Activated CD8-positive, alpha-beta T cell treated with anti-CD3 and anti-CD28 coated beads, Interleukin-2, amount 10 ng/mL, durations not matched to agents 7 days and 5 days (primary cell): ENCODE results near the gene GLG1. TPM values are rescaled to one million over a fixed set of nuclear protein-coding genes. Genes with fewer than 3 reads are reported as not detected.
A peak's percentile ranks its signal among the peaks of the same experiment; 100 is the strongest.
"Not testable (repeated sequence)": the region's sequence is repeated elsewhere in the genome, so short reads cannot be mapped to it uniquely, and the experiment has no call there.

Source experiments
- ATAC-seq: fragments of 150-1000 bp; cut with Tn5 transposase; one replicate; pipeline ENCODE4 v1.10.0; 2021; ENCODE audit warnings: moderate library complexity
- CTCF ChIA-PET: fragments of 350-600 bp; sonication (Branson Sonifier 250); formaldehyde crosslinking; loops from one replicate; lab custom pipeline; 2021; ENCODE audit warnings: antibody characterized with exemption; lab: Charles Lee
- POLR2A ChIA-PET: fragments of 350-600 bp; sonication (Branson Sonifier 250); formaldehyde crosslinking; loops from one replicate; lab custom pipeline; 2021; ENCODE audit warnings: antibody characterized with exemption; lab: Charles Lee
- DNase-seq: peaks from one replicate; pipeline ENCODE4 v3.0.0-alpha.2; 2020
- H3K27ac Mint-ChIP-seq: one replicate; pipeline ENCODE4 v1.8.0; 2021; ENCODE audit warnings: mild to moderate bottlenecking, mixed read lengths
- H3K27me3 Mint-ChIP-seq: one replicate; pipeline ENCODE4 v1.8.0; 2021; ENCODE audit warnings: low read depth, mixed read lengths
- H3K36me3 Mint-ChIP-seq: one replicate; pipeline ENCODE4 v1.8.0; 2021; ENCODE audit warnings: low read depth, mixed read lengths
- H3K4me1 Mint-ChIP-seq: one replicate; pipeline ENCODE4 v1.8.0; 2021; ENCODE audit warnings: low read depth, mixed read lengths
- H3K4me3 Mint-ChIP-seq: one replicate; pipeline ENCODE4 v1.8.0; 2021; ENCODE audit warnings: mild to moderate bottlenecking, mixed read lengths
- H3K9me3 Mint-ChIP-seq: one replicate; pipeline ENCODE4 v1.8.0; 2022; ENCODE audit warnings: mixed read lengths; ENCODE audit not compliant: insufficient read depth
- total RNA-seq, 2 experiments: library from RNA; stranded (reverse); gene quantifications; one replicate each; pipeline ENCODE4 v1.2.3, GENCODE V29; 2021

Gene GLG1
- total RNA-seq, 2 experiments from 2014 or later: 110 to 112 TPM

DNA sequence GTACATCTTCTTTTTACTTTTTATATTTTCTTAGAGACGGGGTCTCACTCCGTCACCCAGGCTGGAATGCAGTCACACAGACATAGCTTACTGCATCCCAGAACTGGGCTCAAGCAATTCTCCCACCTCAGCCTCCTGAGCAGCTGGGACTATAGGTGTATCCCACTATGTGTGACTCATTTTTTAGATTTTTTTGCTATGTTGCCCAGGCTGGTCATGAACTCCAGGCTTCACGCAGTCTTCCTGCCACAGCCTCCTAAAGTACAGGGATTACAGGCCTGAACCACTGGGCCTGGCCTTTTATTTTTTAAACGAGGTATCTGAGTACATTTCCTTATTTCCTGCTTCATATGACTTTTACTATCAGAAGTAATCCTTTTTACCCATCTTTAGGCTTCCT is 48.0 kb downstream of the GLG1 start:
- Mint-ChIP-seq H3K27ac (no peak overlapping the region), H3K9me3 (no peaks in the 10 kb centered on the region), H3K4me3 (no peak overlapping the region), H3K27me3 (no peaks in the 10 kb centered on the region), H3K36me3 (peaks cover 14% of the 10 kb centered on the region), H3K4me1 (peaks cover 20% of the 10 kb centered on the region)
- DNase-seq (no peak), ATAC-seq (no peak)
- ChIA-PET POLR2A (no interaction called here), CTCF (interaction anchor here (0.6 kb wide), 1 partner anchor 61 kb away, joined by 3 read pairs; no protein-coding TSS in a partner anchor)

DNA sequence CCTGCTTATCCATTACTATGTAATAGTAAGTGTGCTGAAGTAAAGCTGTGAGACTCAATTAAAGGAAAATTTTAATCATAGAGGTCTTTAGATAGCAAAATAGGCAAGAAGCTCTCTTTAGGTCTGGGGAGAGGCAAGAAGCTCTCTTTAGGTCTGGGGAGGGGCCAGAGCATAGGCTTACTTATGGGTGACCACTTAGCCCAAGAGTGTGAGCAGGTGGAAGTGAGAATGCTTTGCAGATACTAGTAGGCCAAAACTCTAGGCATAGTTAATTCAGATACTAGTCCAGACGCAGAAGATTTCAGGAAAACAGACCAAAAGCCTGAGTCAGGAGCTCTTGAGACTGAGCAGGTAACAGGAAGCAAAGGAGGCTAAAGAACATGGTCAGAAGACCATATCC is 49.6 kb downstream of the GLG1 start:
- ChIA-PET CTCF (no interaction called here), POLR2A (interaction anchor here (0.9 kb wide), 1 partner anchor 7 kb away, joined by 3 read pairs; no protein-coding TSS in a partner anchor)
- Mint-ChIP-seq H3K27me3 (no peaks in the 10 kb centered on the region), H3K36me3 (peaks cover 8% of the 10 kb centered on the region), H3K27ac (peak overlapping the region; percentile 8), H3K4me3 (no peak overlapping the region), H3K9me3 (no peaks in the 10 kb centered on the region), H3K4me1 (peaks cover 14% of the 10 kb centered on the region)
- no peak for ATAC-seq
- no peak for DNase-seq

DNA sequence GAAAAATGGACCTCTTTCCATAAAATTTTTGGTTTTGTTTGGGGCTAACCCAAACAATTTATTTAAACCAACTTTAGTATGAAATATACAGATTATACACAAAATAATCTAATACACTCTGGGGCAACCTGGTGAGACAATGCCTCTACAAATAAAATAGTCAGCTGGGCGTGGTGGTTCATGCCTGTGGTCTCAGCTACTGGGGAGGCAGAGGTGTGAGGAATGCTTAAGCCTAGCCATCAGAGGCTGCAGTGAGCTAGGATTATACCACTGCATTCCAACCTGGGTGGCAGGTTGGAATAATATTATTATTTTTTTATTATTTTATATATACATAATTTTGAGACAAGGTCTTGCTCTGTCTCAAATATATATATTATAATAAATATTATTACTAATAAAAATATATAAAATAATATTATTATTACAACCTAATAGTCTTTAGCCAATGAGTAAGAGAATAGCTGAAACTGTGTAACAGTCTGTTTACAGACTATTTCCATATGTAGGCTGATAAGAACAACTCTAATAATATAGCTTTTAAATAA is 50.5 kb downstream of the GLG1 start:
- H3K36me3 Mint-ChIP-seq: peaks cover 8% of the 10 kb centered on the region
- ChIA-PET CTCF (no interaction called here), POLR2A (interaction anchor here (0.9 kb wide), 1 partner anchor 8 kb away, joined by 3 read pairs; no protein-coding TSS in a partner anchor)
- H3K4me3 Mint-ChIP-seq: no peak overlapping the region
- no peaks in the 10 kb centered on the region for H3K9me3 Mint-ChIP-seq
- DNase-seq (no peak), ATAC-seq (no peak)
- no peak overlapping the region for H3K27ac Mint-ChIP-seq
- no peaks in the 10 kb centered on the region for H3K27me3 Mint-ChIP-seq
- peaks cover 12% of the 10 kb centered on the region for H3K4me1 Mint-ChIP-seq

DNA sequence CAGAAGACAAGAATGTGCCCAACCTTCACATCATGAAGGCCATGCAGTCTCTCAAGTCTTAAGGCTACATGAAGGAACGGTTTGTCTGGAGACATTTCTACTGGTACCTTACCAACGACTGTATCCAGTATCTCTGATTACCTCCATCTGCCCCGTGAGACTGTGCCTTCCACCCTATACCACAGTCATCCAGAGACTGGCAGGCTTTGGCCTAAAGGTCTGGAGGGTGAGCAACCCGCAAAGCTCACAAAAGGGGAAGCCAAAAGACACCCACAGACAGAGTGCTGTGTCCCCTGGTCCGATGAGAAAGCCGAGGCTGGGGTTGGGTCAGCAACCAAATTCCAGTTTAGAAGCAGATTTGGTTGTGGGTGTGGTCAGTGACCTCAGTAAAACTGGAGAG is 54.6 kb downstream of the GLG1 start:
- H3K36me3 Mint-ChIP-seq, H3K4me1 Mint-ChIP-seq, POLR2A ChIA-PET: not testable (repeated sequence)

DNA sequence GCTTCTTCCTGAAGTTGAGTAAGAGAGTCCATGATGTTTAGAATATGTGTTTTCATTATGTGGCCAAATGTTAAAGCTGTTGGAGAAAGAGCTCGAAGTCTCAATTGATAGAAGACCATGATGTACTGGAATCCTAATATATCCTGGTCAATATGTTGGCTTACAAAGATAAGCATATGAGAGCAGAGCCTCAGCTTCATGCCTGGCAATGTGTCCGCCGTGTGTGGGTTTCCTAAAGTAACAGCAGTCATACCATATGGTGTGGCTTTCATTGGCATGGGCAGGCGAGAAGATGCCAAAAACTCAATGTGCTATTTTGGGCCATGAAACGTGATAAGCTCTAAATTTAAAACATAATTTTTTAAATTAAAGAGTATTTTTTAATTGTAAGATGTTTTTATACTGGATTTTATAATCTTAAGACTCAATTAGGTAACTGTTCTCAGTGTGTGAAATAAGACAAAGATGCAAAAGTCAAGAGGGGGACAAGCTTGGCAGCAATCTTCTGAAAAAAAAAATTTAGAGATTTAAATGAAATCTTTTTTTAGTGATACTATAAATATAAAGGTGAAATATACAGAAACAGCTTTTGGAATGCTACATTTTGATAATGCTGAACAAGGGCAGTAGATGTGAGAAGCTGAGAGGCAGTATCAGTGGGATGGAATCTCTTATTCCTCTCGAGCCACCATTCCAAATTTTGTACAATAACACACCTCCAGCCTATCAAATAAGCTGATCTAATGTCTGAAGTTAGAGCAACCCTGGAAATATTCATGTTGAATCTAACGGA is 56.5 kb downstream of the GLG1 start:
- H3K4me1 Mint-ChIP-seq, H3K9me3 Mint-ChIP-seq, H3K36me3 Mint-ChIP-seq, H3K27me3 Mint-ChIP-seq, H3K27ac Mint-ChIP-seq, DNase-seq, H3K4me3 Mint-ChIP-seq, CTCF ChIA-PET, ATAC-seq, POLR2A ChIA-PET: not testable (repeated sequence)

More for the DNA sequence above, 54.6 kb downstream of the GLG1 start:
- ATAC-seq, H3K27ac Mint-ChIP-seq, H3K27me3 Mint-ChIP-seq, H3K4me3 Mint-ChIP-seq, DNase-seq, H3K9me3 Mint-ChIP-seq, CTCF ChIA-PET: not testable (repeated sequence)

DNA sequence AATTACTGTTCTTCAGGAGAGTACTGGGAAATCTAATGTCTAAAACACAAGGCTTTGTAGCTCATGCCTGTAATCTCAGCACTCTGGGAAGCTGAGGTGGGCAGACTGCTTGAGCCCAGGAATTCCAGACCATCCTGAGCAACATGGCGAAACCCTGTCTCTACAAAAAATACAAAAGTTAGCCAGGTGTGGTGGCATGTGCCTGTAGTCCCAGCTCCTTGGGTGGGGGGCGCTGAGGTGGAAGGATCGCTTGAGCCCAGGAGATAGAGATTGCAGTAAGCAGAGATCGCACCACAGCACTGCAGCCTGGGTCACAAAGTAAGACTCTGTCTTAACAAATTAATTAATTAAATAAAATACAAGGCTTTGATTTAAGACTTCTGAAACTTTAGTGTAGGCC is 60.8 kb downstream of the GLG1 start:
- H3K27ac Mint-ChIP-seq, ATAC-seq, DNase-seq, CTCF ChIA-PET, H3K9me3 Mint-ChIP-seq, H3K36me3 Mint-ChIP-seq, POLR2A ChIA-PET, H3K4me1 Mint-ChIP-seq, H3K27me3 Mint-ChIP-seq, H3K4me3 Mint-ChIP-seq: not testable (repeated sequence)

DNA sequence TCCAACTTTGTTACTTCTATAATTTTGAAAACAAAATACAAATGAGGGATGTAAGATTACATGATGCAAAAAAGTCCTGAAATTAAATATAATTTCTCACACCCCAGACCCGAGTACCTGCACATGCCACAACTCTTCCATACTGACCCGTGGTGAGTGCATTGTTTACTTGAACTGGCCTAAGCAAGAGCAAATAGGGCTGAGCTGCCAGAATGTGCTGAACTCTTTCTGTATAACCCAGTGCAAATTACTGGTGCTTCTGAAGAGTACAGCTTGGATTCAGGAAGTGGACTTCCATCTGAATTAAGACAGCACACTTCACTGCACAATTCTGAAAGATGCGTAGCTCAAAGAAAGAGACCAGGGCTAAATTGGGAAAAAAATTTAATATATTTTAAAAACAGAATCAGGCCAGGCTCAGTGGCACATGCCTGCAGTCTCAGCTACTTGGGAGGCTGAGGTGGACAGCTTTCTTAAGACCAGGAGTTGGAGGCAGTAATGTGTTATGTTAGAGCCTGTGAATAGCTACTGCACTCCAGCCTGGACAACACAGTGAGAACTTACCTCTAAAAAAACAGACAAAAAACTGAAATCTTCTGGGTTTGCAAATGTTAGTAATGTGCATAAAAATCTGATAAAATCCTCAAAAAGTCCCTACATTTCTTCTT is 63.9 kb downstream of the GLG1 start:
- H3K9me3 Mint-ChIP-seq, DNase-seq, H3K27ac Mint-ChIP-seq, H3K36me3 Mint-ChIP-seq, H3K4me1 Mint-ChIP-seq, H3K4me3 Mint-ChIP-seq, CTCF ChIA-PET, ATAC-seq, POLR2A ChIA-PET, H3K27me3 Mint-ChIP-seq: not testable (repeated sequence)

DNA sequence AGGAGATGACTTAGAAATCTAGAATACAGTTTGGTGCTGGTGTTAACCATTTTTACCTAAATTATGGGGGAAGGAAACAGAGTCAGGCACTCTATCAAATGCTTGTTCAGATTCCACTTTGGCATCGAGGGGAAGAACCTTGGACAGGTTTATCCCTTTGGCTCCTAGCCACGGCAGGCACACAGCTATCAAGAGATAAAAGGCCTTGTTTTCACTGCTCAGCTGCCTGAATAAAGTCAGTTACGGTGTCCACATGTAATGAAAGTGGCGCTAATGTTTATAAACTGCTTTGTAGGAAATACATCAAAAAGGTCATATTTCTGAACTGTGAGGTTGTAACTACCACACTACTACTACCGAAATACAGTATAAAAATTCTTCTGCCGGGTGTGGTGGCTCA is 66.3 kb downstream of the GLG1 start:
- H3K9me3 Mint-ChIP-seq, CTCF ChIA-PET, H3K36me3 Mint-ChIP-seq, DNase-seq, H3K27ac Mint-ChIP-seq, ATAC-seq, H3K4me3 Mint-ChIP-seq, POLR2A ChIA-PET, H3K27me3 Mint-ChIP-seq, H3K4me1 Mint-ChIP-seq: not testable (repeated sequence)

DNA sequence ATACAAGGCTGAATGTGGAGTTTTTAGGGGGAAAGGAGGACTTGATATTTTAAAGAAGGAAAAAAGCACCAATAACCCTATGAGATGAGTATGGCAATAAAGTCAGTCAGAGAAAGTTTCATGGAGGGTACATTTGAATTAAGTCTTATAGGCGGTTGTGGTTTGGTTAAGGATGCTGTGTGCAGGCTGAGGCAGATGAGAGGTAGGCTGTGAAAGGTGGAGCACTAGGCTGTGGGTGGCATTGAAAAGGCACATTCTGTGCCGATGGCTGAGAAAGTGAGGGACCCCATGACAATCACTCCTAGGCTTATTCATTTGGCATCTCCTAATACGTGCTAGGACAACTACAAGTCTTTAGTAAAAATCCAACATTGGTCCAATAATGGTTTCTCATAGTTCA is 68.1 kb downstream of the GLG1 start:
- H3K27ac Mint-ChIP-seq, DNase-seq, H3K27me3 Mint-ChIP-seq, H3K4me3 Mint-ChIP-seq, POLR2A ChIA-PET, H3K9me3 Mint-ChIP-seq, H3K4me1 Mint-ChIP-seq, ATAC-seq, H3K36me3 Mint-ChIP-seq, CTCF ChIA-PET: not testable (repeated sequence)

DNA sequence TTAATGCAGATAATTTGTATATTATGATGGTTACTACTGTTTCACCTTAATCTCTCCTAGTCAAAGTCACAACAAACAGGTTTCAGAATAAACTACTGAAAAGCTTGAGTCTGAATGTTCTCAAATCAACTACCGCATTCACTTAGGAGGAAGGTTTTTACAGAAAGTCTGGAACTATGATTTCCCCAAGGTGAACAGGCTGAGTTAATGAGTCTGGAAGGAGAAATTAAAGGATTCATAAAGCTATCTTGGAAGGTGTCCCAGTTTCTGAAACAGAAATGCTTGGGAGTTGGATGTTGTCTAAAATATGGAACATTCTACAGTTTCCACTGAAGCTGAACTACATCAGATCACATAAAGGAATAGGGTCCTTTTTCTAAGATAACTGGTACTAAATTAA is 69.2 kb downstream of the GLG1 start:
- ATAC-seq, H3K4me1 Mint-ChIP-seq, CTCF ChIA-PET, H3K36me3 Mint-ChIP-seq, POLR2A ChIA-PET, H3K27ac Mint-ChIP-seq, H3K4me3 Mint-ChIP-seq, DNase-seq, H3K27me3 Mint-ChIP-seq, H3K9me3 Mint-ChIP-seq: not testable (repeated sequence)

DNA sequence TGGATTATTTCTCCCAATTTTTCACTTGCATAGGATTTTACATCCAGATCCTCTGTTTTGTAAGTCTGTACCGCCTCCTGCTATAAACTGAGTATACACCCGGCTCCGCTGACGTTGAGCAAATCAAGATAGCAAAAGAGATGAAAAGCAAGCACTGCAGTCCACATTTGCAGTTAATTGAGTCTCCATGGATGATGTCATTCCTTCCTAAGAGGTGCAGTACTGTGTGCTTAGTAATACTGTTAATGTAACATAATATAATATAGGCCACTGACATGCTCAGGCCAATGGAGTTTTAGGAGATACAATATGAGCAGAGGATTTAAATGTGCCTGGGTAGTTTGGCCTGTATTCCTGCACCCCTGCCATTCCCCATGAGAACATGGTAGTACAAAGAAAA is 72.3 kb downstream of the GLG1 start:
- DNase-seq, H3K4me3 Mint-ChIP-seq, ATAC-seq, H3K27ac Mint-ChIP-seq, H3K9me3 Mint-ChIP-seq, CTCF ChIA-PET, POLR2A ChIA-PET, H3K4me1 Mint-ChIP-seq, H3K27me3 Mint-ChIP-seq: not testable (repeated sequence)
- H3K36me3 Mint-ChIP-seq: peaks cover 19% of the 10 kb centered on the region

DNA sequence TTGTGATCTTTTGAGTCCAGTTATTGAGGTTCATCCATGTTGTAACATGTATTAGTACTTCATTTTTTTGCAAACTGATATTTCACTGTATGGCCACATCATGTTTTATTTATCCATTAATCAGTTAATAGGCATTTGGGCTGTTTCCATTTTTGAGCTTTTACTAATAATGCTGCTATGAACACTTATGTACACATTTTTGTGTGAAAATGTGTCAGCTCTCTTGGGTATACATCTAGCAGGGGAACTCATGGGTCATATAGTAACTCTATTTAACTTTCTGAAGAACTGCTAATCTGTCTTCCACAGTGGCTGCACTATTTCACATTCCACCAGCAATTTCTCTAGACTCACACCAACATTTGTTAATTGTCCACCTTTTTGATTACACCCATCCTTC is 82.0 kb downstream of the GLG1 start:
- DNase-seq: no peak
- no peak for ATAC-seq
- CTCF ChIA-PET: no interaction called here
- no peaks in the 10 kb centered on the region for H3K9me3 Mint-ChIP-seq
- POLR2A ChIA-PET: no interaction called here
- peaks cover 40% of the 10 kb centered on the region for H3K36me3 Mint-ChIP-seq
- H3K27ac Mint-ChIP-seq: no peak overlapping the region
- H3K27me3 Mint-ChIP-seq: no peaks in the 10 kb centered on the region
- H3K4me3 Mint-ChIP-seq: no peak overlapping the region
- H3K4me1 Mint-ChIP-seq: no peaks in the 10 kb centered on the region
